ENCODE data around the gene SEMA4G.

The SEMA4G gene

GRCh38 chr10:100993986-100994708, 24.8 kb downstream of the SEMA4G start:
- Histone ChIP-seq H3K4me3 (ENCODE audit: low read depth, low read length) (no peak overlapping the region), H3K27me3 (ENCODE audit: control insufficient read depth, insufficient read depth, low read length) (no peaks in the 10 kb centered on the region), H3K9me3 (ENCODE audit: control insufficient read depth, insufficient read depth, low read depth, low read length) (no peaks in the 10 kb centered on the region), H3K36me3 (ENCODE audit: control insufficient read depth, insufficient read depth, low read length) (peaks cover 45% of the 10 kb centered on the region), H3K27ac (ENCODE audit: low read depth, low read length) (no peak overlapping the region), H3K4me1 (ENCODE audit: control insufficient read depth, insufficient read depth, low read length) (peaks cover 19% of the 10 kb centered on the region), H3K9ac (ENCODE audit: low read length) (no peak overlapping the region)

- Histone ChIP-seq H3K4me3 (ENCODE audit: low read depth, low read length) (no peak overlapping the region), H3K36me3 (ENCODE audit: control insufficient read depth, insufficient read depth, low read length) (peaks cover 35% of the 10 kb centered on the region), H3K27ac (ENCODE audit: low read depth, low read length) (peak overlapping the region; percentile 44; the same call in 1 of the 2 replicates), H3K9me3 (ENCODE audit: control insufficient read depth, insufficient read depth, low read depth, low read length) (no peaks in the 10 kb centered on the region), H3K27me3 (ENCODE audit: control insufficient read depth, insufficient read depth, low read length) (no peaks in the 10 kb centered on the region), H3K9ac (ENCODE audit: low read length) (no peak overlapping the region), H3K4me1 (ENCODE audit: control insufficient read depth, insufficient read depth, low read length) (peaks cover 19% of the 10 kb centered on the region)
These were observed 25.9 kb downstream of the SEMA4G start for GRCh38 chr10:100995181-100995580.

- H3K9me3 ChIP-seq (ENCODE audit: control insufficient read depth, insufficient read depth, low read depth, low read length), result no peaks in the 10 kb centered on the region
- no peaks in the 10 kb centered on the region for H3K27me3 ChIP-seq (ENCODE audit: control insufficient read depth, insufficient read depth, low read length)
These were observed 27.5 kb downstream of the SEMA4G start for GRCh38 chr10:100996678-100997359.

GRCh38 chr10:100997360-100998182, 28.3 kb downstream of the SEMA4G start:
- Histone ChIP-seq H3K4me1 (ENCODE audit: control insufficient read depth, insufficient read depth, low read length) (peaks cover 33% of the 10 kb centered on the region), H3K27ac (ENCODE audit: low read depth, low read length) (peak overlapping the region; percentile 69), H3K36me3 (ENCODE audit: control insufficient read depth, insufficient read depth, low read length) (peaks cover 24% of the 10 kb centered on the region), H3K4me3 (ENCODE audit: low read depth, low read length) (peak overlapping the region; percentile 65), H3K27me3 (ENCODE audit: control insufficient read depth, insufficient read depth, low read length) (no peaks in the 10 kb centered on the region), H3K9ac (ENCODE audit: low read length) (peak overlapping the region; percentile 91), H3K9me3 (ENCODE audit: control insufficient read depth, insufficient read depth, low read depth, low read length) (no peaks in the 10 kb centered on the region)

More at GRCh38 chr10:100996678-100997359, 27.5 kb downstream of the SEMA4G start:
- Histone ChIP-seq H3K9ac (ENCODE audit: low read length) (peak overlapping the region; percentile 91), H3K4me3 (ENCODE audit: low read depth, low read length) (peak overlapping the region; percentile 65), H3K36me3 (ENCODE audit: control insufficient read depth, insufficient read depth, low read length) (peaks cover 20% of the 10 kb centered on the region), H3K27ac (ENCODE audit: low read depth, low read length) (peak overlapping the region; percentile 69; the same call in 1 of the 2 replicates), H3K4me1 (ENCODE audit: control insufficient read depth, insufficient read depth, low read length) (peaks cover 33% of the 10 kb centered on the region)

DNA sequence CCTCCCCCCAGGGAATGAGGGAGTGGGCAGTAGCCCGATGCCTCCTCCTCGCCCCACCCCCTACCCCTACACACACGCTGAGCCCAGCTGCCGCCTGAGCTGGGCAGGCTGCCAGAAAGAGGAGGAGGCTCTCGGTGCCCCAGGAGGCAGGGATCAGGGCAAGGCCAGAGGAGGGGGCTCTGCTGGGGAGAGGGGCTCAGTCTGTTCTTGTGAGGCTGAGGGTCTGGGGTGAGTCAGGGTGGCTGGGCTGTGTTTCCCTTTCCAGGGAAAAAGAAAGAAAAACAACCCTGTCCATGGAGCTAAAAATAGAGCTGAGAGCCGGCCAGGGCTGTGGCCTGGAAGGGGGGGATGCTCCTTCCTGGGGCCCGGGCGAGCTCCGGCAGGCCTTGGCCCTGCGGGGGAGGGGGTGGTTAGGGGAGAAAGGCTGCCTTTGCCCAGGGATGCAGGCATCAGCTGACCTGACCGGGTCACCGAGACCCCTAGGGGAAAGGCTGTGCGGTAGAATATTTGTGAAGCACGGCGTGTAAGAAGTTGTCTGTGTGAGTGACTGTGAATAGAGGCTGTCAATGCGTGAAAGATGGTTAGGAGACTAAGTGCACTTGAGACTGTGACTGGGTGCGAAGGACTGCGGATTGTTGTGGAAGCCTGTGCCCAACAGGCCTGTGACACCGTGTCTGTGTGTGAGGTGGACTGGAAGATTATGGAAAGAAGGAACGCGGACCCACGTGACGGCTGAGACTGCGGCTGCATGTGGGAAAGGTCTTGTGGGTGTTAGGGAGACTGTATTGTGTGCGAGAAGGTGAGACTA, 29.1 kb downstream of the SEMA4G start:
- H3K4me3 ChIP-seq (ENCODE audit: low read depth, low read length), result peak overlapping the region; percentile 65
- H3K36me3 ChIP-seq (ENCODE audit: control insufficient read depth, insufficient read depth, low read length), result peaks cover 26% of the 10 kb centered on the region
- no peaks in the 10 kb centered on the region for H3K9me3 ChIP-seq (ENCODE audit: control insufficient read depth, insufficient read depth, low read depth, low read length)
- peak overlapping the region; percentile 95 for H3K27ac ChIP-seq (ENCODE audit: low read depth, low read length)
- H3K9ac ChIP-seq (ENCODE audit: low read length), result peak overlapping the region; percentile 91
- no peaks in the 10 kb centered on the region for H3K27me3 ChIP-seq (ENCODE audit: control insufficient read depth, insufficient read depth, low read length)
- H3K4me1 ChIP-seq (ENCODE audit: control insufficient read depth, insufficient read depth, low read length), result peaks cover 33% of the 10 kb centered on the region

- Histone ChIP-seq H3K27ac (ENCODE audit: low read depth, low read length) (peak overlapping the region; percentile 95), H3K27me3 (ENCODE audit: control insufficient read depth, insufficient read depth, low read length) (no peaks in the 10 kb centered on the region), H3K9me3 (ENCODE audit: control insufficient read depth, insufficient read depth, low read depth, low read length) (no peaks in the 10 kb centered on the region), H3K36me3 (ENCODE audit: control insufficient read depth, insufficient read depth, low read length) (peaks cover 26% of the 10 kb centered on the region), H3K4me1 (ENCODE audit: control insufficient read depth, insufficient read depth, low read length) (peaks cover 33% of the 10 kb centered on the region), H3K9ac (ENCODE audit: low read length) (peak overlapping the region; percentile 91), H3K4me3 (ENCODE audit: low read depth, low read length) (peak overlapping the region; percentile 65)
These were observed 29.9 kb downstream of the SEMA4G start for GRCh38 chr10:100998991-100999741.

GRCh38 chr10:100999742-101000126, 30.4 kb downstream of the SEMA4G start, which contains the start of gene LZTS2:
TSS of gene LZTS2 (plus strand) at chr10:100999808. CDS start at chr10:101002539, 2,731 bp downstream.
- Histone ChIP-seq H3K27ac (ENCODE audit: low read depth, low read length) (peak within 1 kb of the TSS; percentile 95), H3K4me3 (ENCODE audit: low read depth, low read length) (peak within 1 kb of the TSS; percentile 65), H3K9ac (ENCODE audit: low read length) (peak within 1 kb of the TSS; percentile 91)

GRCh38 chr10:101000127-101000914, 31.0 kb downstream of the SEMA4G start:
- Histone ChIP-seq H3K27ac (ENCODE audit: low read depth, low read length) (peak overlapping the region; percentile 85), H3K4me3 (ENCODE audit: low read depth, low read length) (peak overlapping the region; percentile 65), H3K36me3 (ENCODE audit: control insufficient read depth, insufficient read depth, low read length) (peaks cover 31% of the 10 kb centered on the region), H3K9me3 (ENCODE audit: control insufficient read depth, insufficient read depth, low read depth, low read length) (no peaks in the 10 kb centered on the region), H3K27me3 (ENCODE audit: control insufficient read depth, insufficient read depth, low read length) (no peaks in the 10 kb centered on the region), H3K9ac (ENCODE audit: low read length) (peak overlapping the region; percentile 83), H3K4me1 (ENCODE audit: control insufficient read depth, insufficient read depth, low read length) (peaks cover 26% of the 10 kb centered on the region)

More at GRCh38 chr10:100999742-101000126, 30.4 kb downstream of the SEMA4G start, which contains the start of gene LZTS2:
- Histone ChIP-seq H3K27me3 (ENCODE audit: control insufficient read depth, insufficient read depth, low read length) (no peaks in the 10 kb centered on the region), H3K9me3 (ENCODE audit: control insufficient read depth, insufficient read depth, low read depth, low read length) (no peaks in the 10 kb centered on the region), H3K36me3 (ENCODE audit: control insufficient read depth, insufficient read depth, low read length) (peaks cover 27% of the 10 kb centered on the region), H3K4me1 (ENCODE audit: control insufficient read depth, insufficient read depth, low read length) (peaks cover 28% of the 10 kb centered on the region)

- peak overlapping the region; percentile 83 for H3K9ac ChIP-seq (ENCODE audit: low read length)
These were observed 31.8 kb downstream of the SEMA4G start for GRCh38 chr10:101000915-101001658.

More at GRCh38 chr10:101000915-101001658, 31.8 kb downstream of the SEMA4G start:
- Histone ChIP-seq H3K4me3 (ENCODE audit: low read depth, low read length) (peak overlapping the region; percentile 65), H3K36me3 (ENCODE audit: control insufficient read depth, insufficient read depth, low read length) (peaks cover 38% of the 10 kb centered on the region), H3K9me3 (ENCODE audit: control insufficient read depth, insufficient read depth, low read depth, low read length) (no peaks in the 10 kb centered on the region), H3K27ac (ENCODE audit: low read depth, low read length) (no peak overlapping the region), H3K27me3 (ENCODE audit: control insufficient read depth, insufficient read depth, low read length) (no peaks in the 10 kb centered on the region), H3K4me1 (ENCODE audit: control insufficient read depth, insufficient read depth, low read length) (peaks cover 26% of the 10 kb centered on the region)

Data from HUES6 (cell line).